GM18498 (cell line): ENCODE results near the gene GNG12.

Experiments
- ATAC-seq: cut with Tn5 transposase; IDR thresholded peaks from one replicate; pipeline ENCODE4 v1.9.1; 2021; ENCODE audit warnings: mild to moderate bottlenecking, moderate library complexity; ENCODE audit not compliant: unreplicated experiment

GNG12 gene

GRCh38 chr1:67713057-67713846, 120.0 kb downstream of the GNG12 start:
- no peak for ATAC-seq

GRCh38 chr1:67711855-67712212, 121.4 kb downstream of the GNG12 start:
- no peak for ATAC-seq

- no peak for ATAC-seq
Measured at GRCh38 chr1:67711158-67711854, 122.0 kb downstream of the GNG12 start.

GRCh38 chr1:67710417-67710816, 122.8 kb downstream of the GNG12 start:
- no peak for ATAC-seq

- ATAC-seq, result no peak
Measured at GRCh38 chr1:67708606-67709005, 124.7 kb downstream of the GNG12 start.

GRCh38 chr1:67705735-67706453, 127.4 kb downstream of the GNG12 start:
- ATAC-seq, result no peak

- ATAC-seq, result no peak
Measured at GRCh38 chr1:67704351-67704750, 128.9 kb downstream of the GNG12 start.

GRCh38 chr1:67701876-67702275, 131.4 kb downstream of the GNG12 start:
- ATAC-seq, result no peak

- ATAC-seq, result no peak
Measured at GRCh38 chr1:67700692-67701410, 132.4 kb downstream of the GNG12 start.

GRCh38 chr1:67700220-67700619, 133.0 kb downstream of the GNG12 start:
- ATAC-seq, result no peak

- ATAC-seq, result no peak
Measured at GRCh38 chr1:67696708-67697107, 136.6 kb downstream of the GNG12 start.

GRCh38 chr1:67695963-67696362, 137.3 kb downstream of the GNG12 start:
- no peak for ATAC-seq

- no peak for ATAC-seq
Measured at GRCh38 chr1:67691712-67692111, 141.6 kb downstream of the GNG12 start.

- ATAC-seq, result no peak
Measured at GRCh38 chr1:67690411-67690810, 142.9 kb downstream of the GNG12 start.

- ATAC-seq, result no peak
Measured at GRCh38 chr1:67690018-67690363, 143.3 kb downstream of the GNG12 start.

- no peak for ATAC-seq
Measured at GRCh38 chr1:67689267-67690017, 143.8 kb downstream of the GNG12 start.

GRCh38 chr1:67688526-67689219, 144.6 kb downstream of the GNG12 start:
- no peak for ATAC-seq

- ATAC-seq, result no peak
Measured at GRCh38 chr1:67687649-67688048, 145.6 kb downstream of the GNG12 start.

GRCh38 chr1:67687198-67687545, 146.1 kb downstream of the GNG12 start:
- peak; percentile 8 for ATAC-seq
